Skeletal muscle satellite cell (primary cell): ENCODE results near the gene MAGED1. TPM values are rescaled to one million over a fixed set of nuclear protein-coding genes. Genes with fewer than 3 reads are reported as not detected.

ENCODE experiments used
- H3K27me3 ChIP-seq: 2 replicates; pipeline ENCODE4 v1.7.0; 2013; ENCODE audit warnings: low read length; ENCODE audit not compliant: control insufficient read depth, insufficient read depth
- H3K36me3 ChIP-seq: 2 replicates; pipeline ENCODE4 v1.7.0; 2013; ENCODE audit warnings: mild to moderate bottlenecking, control low read depth, low read length; ENCODE audit not compliant: insufficient read depth
- H3K4me1 ChIP-seq: 2 replicates; pipeline ENCODE4 v1.7.0; 2013; ENCODE audit warnings: low read length; ENCODE audit not compliant: control insufficient read depth, insufficient read depth
- H3K4me2 ChIP-seq: 2 replicates; pipeline ENCODE4 v1.7.0; 2013; ENCODE audit warnings: mild to moderate bottlenecking, low read length
- H3K4me3 ChIP-seq: 2 replicates; pipeline ENCODE4 v1.7.0; 2013; ENCODE audit warnings: low read length
- H3K9ac ChIP-seq: 2 replicates; pipeline ENCODE4 v1.7.0; 2013; ENCODE audit warnings: mild to moderate bottlenecking, low read depth, low read length, moderate library complexity
- H3K9me3 ChIP-seq: replicated peaks from 2 replicates; pipeline ENCODE4 v1.7.0; 2013; ENCODE audit warnings: mild to moderate bottlenecking, control low read depth, low read length
- total RNA-seq: library from RNA; depleted of rRNA; stranded (reverse); fragments of >200 nt; gene quantifications from 2 replicates; pipeline ENCODE4 v1.2.3, GENCODE V29; 2012; rRNA removed

The MAGED1 gene, protein sequence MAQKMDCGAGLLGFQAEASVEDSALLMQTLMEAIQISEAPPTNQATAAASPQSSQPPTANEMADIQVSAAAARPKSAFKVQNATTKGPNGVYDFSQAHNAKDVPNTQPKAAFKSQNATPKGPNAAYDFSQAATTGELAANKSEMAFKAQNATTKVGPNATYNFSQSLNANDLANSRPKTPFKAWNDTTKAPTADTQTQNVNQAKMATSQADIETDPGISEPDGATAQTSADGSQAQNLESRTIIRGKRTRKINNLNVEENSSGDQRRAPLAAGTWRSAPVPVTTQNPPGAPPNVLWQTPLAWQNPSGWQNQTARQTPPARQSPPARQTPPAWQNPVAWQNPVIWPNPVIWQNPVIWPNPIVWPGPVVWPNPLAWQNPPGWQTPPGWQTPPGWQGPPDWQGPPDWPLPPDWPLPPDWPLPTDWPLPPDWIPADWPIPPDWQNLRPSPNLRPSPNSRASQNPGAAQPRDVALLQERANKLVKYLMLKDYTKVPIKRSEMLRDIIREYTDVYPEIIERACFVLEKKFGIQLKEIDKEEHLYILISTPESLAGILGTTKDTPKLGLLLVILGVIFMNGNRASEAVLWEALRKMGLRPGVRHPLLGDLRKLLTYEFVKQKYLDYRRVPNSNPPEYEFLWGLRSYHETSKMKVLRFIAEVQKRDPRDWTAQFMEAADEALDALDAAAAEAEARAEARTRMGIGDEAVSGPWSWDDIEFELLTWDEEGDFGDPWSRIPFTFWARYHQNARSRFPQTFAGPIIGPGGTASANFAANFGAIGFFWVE
- 214 and 249 TPM in 2 replicates for total RNA-seq

DNA sequence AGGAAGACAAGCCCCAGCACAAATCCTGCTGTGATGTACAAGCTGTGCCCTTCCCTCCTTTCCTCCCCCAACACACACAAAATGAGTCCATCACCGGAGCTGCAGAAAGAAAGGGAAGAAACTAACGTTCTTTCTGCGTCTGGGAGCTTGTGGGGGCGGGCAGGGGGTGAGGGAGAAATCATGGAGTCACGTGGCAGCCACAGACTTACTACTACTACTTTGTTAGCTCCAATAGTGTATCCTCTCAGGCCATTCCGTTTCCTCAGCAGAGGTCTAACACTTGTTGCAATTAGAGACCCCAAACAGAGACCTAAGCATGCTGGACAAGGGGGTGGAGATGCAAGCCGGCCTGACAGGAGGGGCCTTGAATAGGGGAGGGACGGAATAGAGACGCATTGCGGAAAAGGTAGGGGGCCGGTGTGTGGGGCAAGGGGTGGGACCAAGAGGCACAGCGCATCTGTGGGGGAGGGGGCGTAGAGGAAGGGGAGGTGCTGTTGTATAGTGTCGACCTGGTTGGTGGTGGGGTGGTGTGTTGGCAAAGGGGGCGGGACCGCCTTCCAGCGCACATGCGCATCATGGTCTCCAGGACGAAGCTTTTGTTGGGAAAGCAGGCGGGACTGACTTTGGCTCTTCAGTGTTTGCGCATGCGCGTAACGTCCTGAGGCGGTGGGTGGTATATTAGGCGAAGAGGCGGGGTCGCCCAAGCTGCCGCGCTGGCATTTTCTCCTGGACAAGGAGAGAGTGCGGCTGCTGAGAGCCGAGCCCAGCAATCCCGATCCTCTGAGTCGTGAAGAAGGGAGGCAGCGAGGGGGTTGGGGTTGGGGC lies at the start of gene MAGED1:
Gene MAGED1, plus strand, starts transcription at position 703 of the 825 bp plus-strand sequence. CDS start 682 bp downstream, outside the sequence.
- H3K4me2 ChIP-seq, result peak within 1 kb of the TSS; percentile 75
- H3K9me3 ChIP-seq, result no peaks in the 10 kb centered on the region
- H3K9ac ChIP-seq, result peak within 1 kb of the TSS; percentile 91
- H3K27me3 ChIP-seq, result no peaks in the 10 kb centered on the region
- peaks cover 23% of the 10 kb centered on the region for H3K4me1 ChIP-seq
- H3K36me3 ChIP-seq, result peaks cover 29% of the 10 kb centered on the region
- H3K4me3 ChIP-seq, result peak within 1 kb of the TSS; percentile 86

DNA sequence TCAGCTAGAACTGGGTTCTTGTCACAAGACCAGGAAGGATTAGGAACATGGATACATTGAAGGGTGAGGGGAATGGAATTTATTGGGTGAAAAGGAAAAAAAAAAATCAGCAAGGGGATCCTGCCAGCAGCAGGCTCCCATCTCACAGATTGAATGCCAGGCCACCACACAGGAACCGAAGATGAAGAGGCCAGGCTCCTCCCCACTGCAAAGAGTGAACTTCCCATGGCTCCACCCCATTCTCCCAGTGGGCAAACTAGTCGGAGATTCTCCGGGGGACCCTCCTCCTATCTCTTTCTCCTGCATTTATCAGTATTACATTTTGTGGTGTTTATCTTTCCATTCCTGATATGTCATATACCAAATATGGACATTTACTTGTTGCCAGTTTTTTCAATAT lies 46.0 kb upstream of the MAGED1 start:
- H3K9me3 ChIP-seq, result no peaks in the 10 kb centered on the region
- no peaks in the 10 kb centered on the region for H3K36me3 ChIP-seq
- no peak overlapping the region for H3K4me2 ChIP-seq
- H3K4me3 ChIP-seq, result no peak overlapping the region
- H3K4me1 ChIP-seq, result no peaks in the 10 kb centered on the region
- no peak overlapping the region for H3K9ac ChIP-seq
- no peaks in the 10 kb centered on the region for H3K27me3 ChIP-seq

DNA sequence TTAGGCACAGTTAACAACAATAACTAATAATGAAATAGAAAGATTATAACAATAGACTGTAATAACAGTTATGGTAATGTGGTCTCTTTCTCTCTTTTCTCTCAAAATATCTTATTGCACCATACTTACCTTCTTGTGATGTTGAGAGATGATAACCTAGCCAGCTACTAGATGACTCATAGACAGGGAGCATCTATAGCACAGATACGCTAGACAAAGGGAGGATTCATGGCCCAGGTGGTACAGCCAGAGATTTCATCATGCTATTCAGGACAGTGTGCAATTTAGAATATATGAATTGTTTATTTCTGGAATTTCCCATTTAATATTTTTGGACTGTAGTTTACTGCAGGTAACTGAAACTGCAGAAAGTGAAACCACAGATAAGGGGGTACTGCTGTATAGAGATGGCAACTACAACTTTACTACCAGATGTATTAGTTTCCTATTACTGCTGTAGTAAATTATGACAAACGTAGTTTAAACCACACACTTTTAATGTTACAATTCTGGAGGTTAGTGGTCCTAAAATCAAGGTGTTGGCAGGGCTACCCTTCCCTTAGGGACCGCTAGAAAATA lies 41.8 kb upstream of the MAGED1 start:
- Histone ChIP-seq H3K9me3 (peaks cover 8% of the 10 kb centered on the region), H3K4me2 (no peak overlapping the region), H3K4me3 (no peak overlapping the region), H3K9ac (no peak overlapping the region), H3K36me3 (peaks cover 6% of the 10 kb centered on the region), H3K4me1 (no peaks in the 10 kb centered on the region), H3K27me3 (no peaks in the 10 kb centered on the region)

DNA sequence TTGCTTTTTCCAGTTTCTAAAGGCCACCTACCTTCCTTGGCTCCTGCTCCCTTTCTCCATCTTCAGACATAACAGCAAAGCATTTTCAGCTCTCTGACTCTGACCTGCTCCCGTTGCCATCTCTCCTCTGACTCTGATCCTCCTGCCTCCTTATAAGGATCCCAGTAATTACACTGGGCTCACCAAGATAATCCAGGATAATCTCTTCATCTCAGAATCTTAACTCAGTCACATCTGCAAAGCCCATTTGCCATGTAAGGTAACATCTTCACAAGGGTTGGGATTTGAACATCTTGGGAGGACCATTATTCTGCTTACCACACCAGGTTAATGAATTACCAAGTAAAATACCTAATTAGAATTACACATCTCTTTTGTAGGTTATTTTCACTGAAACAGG lies 41.3 kb upstream of the MAGED1 start:
- Histone ChIP-seq H3K4me1 (no peaks in the 10 kb centered on the region), H3K9ac (no peak overlapping the region), H3K27me3 (no peaks in the 10 kb centered on the region), H3K4me3 (no peak overlapping the region), H3K9me3 (peaks cover 13% of the 10 kb centered on the region), H3K4me2 (no peak overlapping the region), H3K36me3 (peaks cover 6% of the 10 kb centered on the region)

DNA sequence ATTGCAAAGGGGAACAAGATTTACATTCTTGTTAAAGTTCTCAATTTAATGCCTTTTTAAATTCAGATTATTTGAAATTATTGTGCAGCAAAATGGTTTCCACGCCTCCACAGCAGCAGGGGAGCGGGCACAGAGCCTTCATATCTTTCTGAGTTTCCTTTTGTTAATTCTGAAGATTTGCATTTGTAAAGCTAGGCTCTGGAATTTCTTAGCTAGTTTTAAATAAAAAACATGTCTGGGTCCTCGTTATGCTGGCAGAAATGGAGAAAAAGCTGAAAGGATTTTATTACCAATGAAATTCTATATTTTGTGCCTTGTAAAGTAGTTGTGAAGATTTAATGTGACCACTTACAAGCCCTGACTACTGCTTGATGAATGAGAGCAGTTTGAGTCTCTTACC lies 40.8 kb upstream of the MAGED1 start:
- Histone ChIP-seq H3K4me2 (no peak overlapping the region), H3K27me3 (no peaks in the 10 kb centered on the region), H3K9me3 (peaks cover 14% of the 10 kb centered on the region), H3K9ac (no peak overlapping the region), H3K36me3 (peaks cover 6% of the 10 kb centered on the region), H3K4me1 (no peaks in the 10 kb centered on the region), H3K4me3 (no peak overlapping the region)

DNA sequence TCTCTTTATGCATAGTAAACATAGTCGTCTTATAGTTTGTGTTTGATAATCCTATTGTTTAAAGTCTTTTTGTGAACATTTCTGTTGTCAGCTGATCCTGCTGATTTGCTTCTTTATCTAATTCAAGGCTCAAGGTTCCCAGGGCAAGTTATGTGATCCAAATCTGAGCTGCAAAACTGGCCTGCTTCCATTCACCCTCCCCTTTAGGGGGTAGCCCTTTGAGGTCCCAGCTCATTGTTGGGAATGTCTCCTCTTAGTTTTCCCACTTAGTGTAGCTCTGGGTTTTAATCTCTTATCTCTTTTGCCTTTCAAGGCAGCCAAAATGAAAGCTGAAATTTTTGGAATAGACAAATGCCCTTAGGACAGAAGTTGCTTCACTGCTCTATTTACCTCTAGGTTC lies 40.2 kb upstream of the MAGED1 start:
- H3K4me3 ChIP-seq, result no peak overlapping the region
- no peak overlapping the region for H3K9ac ChIP-seq
- peaks cover 14% of the 10 kb centered on the region for H3K9me3 ChIP-seq
- no peaks in the 10 kb centered on the region for H3K4me1 ChIP-seq
- H3K27me3 ChIP-seq, result no peaks in the 10 kb centered on the region
- H3K36me3 ChIP-seq, result peaks cover 6% of the 10 kb centered on the region
- H3K4me2 ChIP-seq, result no peak overlapping the region

DNA sequence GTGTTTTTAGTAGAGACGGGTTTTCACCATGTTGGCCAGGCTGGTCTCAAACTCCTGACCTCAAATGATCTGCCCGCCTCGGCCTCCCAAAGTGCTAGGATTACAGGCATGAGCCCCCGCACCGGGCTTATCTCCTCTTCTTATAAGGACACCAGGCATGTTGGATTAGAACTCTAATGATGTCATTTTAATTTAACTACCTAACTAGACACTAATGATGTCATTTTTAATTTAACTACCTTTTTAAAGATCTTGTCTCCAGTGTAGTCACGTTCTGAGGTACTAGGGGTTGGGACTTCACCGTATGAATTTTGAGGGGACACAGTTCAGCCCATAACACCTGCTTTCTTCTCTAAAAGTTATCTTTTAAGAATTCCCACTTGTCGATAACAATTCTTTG lies 37.7 kb upstream of the MAGED1 start:
- Histone ChIP-seq H3K9ac (no peak overlapping the region), H3K27me3 (no peaks in the 10 kb centered on the region), H3K4me3 (no peak overlapping the region), H3K36me3 (peaks cover 6% of the 10 kb centered on the region), H3K9me3 (peaks cover 14% of the 10 kb centered on the region), H3K4me2 (no peak overlapping the region), H3K4me1 (no peaks in the 10 kb centered on the region)

DNA sequence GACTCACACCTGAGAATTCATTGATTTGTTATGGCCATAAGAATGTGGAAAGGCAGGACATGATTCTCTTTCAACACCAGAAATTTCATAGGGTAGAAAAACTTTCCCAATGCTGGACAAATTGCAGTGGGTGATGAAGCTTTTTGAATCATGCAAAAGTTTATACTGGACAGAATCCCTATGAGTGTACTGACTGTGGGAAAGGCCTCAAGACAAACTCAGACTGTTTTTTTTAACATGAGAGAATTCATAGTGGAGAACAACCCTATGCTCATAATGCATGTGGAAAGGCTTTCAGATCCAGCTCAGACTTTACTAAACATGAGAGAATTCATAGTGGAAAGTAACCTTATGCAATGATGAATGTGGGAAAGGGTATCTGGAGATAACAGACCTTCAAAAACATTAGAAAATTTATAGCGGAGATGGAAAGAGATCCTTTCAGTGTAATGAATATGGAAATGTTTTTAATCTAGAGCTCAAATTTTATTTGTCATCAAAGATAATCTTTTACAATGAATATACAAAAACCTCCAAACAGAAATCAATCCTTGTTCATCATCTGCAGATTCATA lies 36.2 kb upstream of the MAGED1 start:
- H3K36me3 ChIP-seq, result peaks cover 6% of the 10 kb centered on the region
- no peak overlapping the region for H3K4me2 ChIP-seq
- H3K27me3 ChIP-seq, result no peaks in the 10 kb centered on the region
- peaks cover 14% of the 10 kb centered on the region for H3K9me3 ChIP-seq
- H3K4me3 ChIP-seq, result no peak overlapping the region
- no peaks in the 10 kb centered on the region for H3K4me1 ChIP-seq
- no peak overlapping the region for H3K9ac ChIP-seq

DNA sequence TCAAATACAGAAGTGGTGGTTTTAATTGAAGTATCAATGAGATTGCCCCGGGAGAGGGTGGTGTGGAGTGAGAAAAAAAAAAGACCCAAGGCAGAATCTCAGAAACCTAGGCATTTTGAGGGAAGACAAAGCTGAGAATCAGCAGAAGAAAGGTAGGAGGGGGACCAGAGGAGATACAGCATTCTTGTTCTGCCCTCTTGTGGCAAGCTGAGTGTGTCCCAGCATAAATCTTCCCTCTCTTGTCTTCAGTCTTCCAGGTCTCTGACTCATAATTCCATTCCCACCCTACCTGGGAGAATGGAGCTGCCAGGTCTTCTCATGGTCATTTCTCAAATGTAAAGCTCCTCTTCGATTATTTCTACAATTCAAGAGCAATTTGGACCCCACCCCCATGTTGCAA lies 32.7 kb upstream of the MAGED1 start:
- H3K27me3 ChIP-seq, result no peaks in the 10 kb centered on the region
- no peaks in the 10 kb centered on the region for H3K4me1 ChIP-seq
- H3K9me3 ChIP-seq, result peaks cover 14% of the 10 kb centered on the region
- no peak overlapping the region for H3K9ac ChIP-seq
- no peak overlapping the region for H3K4me2 ChIP-seq
- no peak overlapping the region for H3K4me3 ChIP-seq
- no peaks in the 10 kb centered on the region for H3K36me3 ChIP-seq

DNA sequence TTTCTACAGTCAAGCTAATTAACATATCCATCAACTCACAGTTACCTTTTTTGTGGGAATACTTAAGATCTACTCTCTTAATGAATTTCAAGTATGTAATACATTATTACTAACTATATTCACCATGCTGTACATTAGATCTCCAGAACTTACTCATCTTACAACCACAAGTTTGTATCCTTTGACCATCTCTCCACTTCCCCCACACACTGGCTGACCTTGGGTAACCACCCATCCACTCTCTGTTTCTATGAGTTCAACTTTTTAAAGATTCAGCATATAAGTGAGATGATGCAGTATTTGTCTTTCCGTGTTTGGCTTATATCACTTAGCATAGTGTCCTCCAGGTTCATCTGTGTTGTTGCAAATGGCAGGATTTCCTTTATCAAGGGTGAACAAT lies 30.5 kb upstream of the MAGED1 start:
- Histone ChIP-seq H3K9ac (no peak overlapping the region), H3K4me3 (no peak overlapping the region), H3K4me2 (no peak overlapping the region), H3K9me3 (no peaks in the 10 kb centered on the region), H3K36me3 (no peaks in the 10 kb centered on the region), H3K4me1 (no peaks in the 10 kb centered on the region), H3K27me3 (no peaks in the 10 kb centered on the region)

DNA sequence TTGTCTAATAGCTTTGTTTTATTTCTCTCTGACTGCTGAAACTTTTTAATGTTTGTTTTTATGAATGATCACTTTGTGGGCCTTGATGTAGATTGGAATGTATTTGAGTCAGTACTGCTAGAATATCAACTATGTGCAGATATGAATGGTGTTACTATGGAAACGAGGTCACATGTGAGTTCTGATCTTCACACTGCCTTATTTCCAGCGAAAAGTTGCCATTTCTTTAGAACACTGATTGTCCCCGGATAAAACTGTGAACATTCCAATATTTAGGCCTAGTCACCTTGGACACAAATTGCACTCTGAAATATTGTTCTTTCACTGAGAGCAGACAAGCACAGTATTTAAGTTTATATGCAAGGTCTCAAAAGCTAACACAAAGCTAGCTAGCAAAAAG lies 27.2 kb upstream of the MAGED1 start:
- Histone ChIP-seq H3K4me3 (no peak overlapping the region), H3K9ac (no peak overlapping the region), H3K36me3 (no peaks in the 10 kb centered on the region), H3K4me1 (no peaks in the 10 kb centered on the region), H3K27me3 (no peaks in the 10 kb centered on the region), H3K4me2 (no peak overlapping the region), H3K9me3 (no peaks in the 10 kb centered on the region)
